WERI-Rb-1 (cell line): Measurements from ENCODE around the gene CLSTN1.

Experiments
- DNase-seq: peaks from one replicate; pipeline ENCODE4 v3.0.0-alpha.2; 2020
- H3K27ac ChIP-seq: fragments of 250-450 bp; sonication (Bioruptor Pico); 2 replicates; pipeline ENCODE4 v1.5.1; 2020; ENCODE audit warnings: mild to moderate bottlenecking, moderate library complexity
- H3K27me3 ChIP-seq: fragments of 250-450 bp; sonication (Bioruptor Pico); 2 replicates; pipeline ENCODE4 v1.5.1; 2021; ENCODE audit warnings: mild to moderate bottlenecking, low read depth, moderate library complexity; ENCODE audit not compliant: insufficient read depth, severe bottlenecking
- H3K36me3 ChIP-seq: fragments of 250-450 bp; sonication (Bioruptor Pico); 2 replicates; pipeline ENCODE4 v1.5.1; 2020; ENCODE audit warnings: mild to moderate bottlenecking, moderate library complexity
- H3K4me3 ChIP-seq: 2 replicates; pipeline ENCODE4 v1.5.1; 2011; ENCODE audit warnings: low read depth, mild to moderate bottlenecking, control low read depth, low read length
- H3K9me3 ChIP-seq: fragments of 250-450 bp; sonication (Bioruptor Pico); 2 replicates; pipeline ENCODE4 v1.5.1; 2021; ENCODE audit warnings: mild to moderate bottlenecking, moderate library complexity; ENCODE audit not compliant: severe bottlenecking
- TF ChIP-seq, protein P1 (sequence below): IDR thresholded peaks from 2 replicates; pipeline ENCODE4 v1.5.1; 2011; ENCODE audit warnings: low read depth, mild to moderate bottlenecking, control low read depth, inconsistent platforms, low read length

The CLSTN1 gene

DNA sequence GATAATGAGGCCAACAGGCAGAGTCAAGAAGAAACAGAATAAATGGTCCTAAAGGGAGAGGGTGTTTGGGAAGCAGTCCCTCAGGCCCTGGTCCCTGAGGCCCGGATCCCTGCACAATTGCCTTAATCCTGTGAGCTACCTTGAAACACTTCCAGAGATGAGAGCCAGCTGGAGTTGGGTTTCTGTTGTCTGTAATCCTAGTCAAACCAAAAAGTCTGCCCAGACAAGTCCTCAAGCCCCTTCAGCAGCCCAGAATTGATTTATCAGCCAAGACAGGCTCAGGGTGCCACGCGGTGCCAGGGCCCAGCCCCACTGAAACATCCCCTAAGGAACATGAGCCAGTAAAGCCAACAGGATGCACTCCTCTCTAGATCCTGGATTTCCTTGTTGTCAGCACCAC, 16.4 kb upstream of the CLSTN1 start:
- Histone ChIP-seq H3K27me3 (no peaks in the 10 kb centered on the region), H3K27ac (peak overlapping the region; percentile 94), H3K4me3 (no peak overlapping the region), H3K9me3 (no peaks in the 10 kb centered on the region), H3K36me3 (no peaks in the 10 kb centered on the region)
- DNase-seq, result peak; percentile 82
- TF ChIP-seq, protein P1, sequence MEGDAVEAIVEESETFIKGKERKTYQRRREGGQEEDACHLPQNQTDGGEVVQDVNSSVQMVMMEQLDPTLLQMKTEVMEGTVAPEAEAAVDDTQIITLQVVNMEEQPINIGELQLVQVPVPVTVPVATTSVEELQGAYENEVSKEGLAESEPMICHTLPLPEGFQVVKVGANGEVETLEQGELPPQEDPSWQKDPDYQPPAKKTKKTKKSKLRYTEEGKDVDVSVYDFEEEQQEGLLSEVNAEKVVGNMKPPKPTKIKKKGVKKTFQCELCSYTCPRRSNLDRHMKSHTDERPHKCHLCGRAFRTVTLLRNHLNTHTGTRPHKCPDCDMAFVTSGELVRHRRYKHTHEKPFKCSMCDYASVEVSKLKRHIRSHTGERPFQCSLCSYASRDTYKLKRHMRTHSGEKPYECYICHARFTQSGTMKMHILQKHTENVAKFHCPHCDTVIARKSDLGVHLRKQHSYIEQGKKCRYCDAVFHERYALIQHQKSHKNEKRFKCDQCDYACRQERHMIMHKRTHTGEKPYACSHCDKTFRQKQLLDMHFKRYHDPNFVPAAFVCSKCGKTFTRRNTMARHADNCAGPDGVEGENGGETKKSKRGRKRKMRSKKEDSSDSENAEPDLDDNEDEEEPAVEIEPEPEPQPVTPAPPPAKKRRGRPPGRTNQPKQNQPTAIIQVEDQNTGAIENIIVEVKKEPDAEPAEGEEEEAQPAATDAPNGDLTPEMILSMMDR, result no peak

DNA sequence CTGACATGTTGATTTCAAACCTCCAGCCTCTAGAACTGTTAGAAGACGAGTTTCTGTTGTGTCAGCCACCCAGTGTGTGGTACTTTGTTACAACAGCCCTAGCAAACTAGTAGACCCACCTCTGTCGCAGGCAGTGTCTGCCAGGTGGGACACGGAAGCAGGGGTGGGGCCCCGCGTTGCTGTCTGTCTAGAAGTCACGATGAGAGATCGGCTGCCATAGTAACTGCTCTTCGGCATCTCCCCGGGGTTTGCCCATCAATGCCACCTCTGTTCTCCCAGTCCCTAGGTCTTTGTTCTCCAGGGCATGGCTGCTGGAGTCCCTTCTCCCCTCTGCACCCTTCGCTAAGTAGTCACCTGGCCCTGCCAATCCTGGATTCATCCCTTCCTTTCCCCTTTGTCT, 15.2 kb upstream of the CLSTN1 start:
- Histone ChIP-seq H3K4me3 (no peak overlapping the region), H3K36me3 (no peaks in the 10 kb centered on the region), H3K9me3 (no peaks in the 10 kb centered on the region), H3K27ac (peak overlapping the region; percentile 94), H3K27me3 (no peaks in the 10 kb centered on the region)
- DNase-seq, result no peak
- TF ChIP-seq, protein P1, result no peak

DNA sequence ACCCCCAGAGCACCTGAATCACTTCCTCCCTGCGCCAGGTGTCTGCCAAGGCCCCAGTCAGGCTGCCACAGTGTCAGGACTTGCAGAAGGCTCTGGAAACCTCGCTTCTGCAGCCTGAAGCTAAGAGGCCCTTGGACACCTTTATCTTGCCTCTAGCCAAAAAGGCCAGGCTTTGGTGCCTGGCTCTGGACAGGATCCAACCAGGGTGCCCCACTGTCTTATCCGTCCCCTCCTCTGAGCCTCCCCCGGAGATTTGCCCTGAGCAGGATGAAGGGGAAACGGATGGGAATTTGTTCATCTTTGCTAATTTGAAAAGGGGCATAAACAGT, 12.8 kb upstream of the CLSTN1 start:
- Histone ChIP-seq H3K9me3 (no peaks in the 10 kb centered on the region), H3K4me3 (no peak overlapping the region), H3K27ac (peak overlapping the region; percentile 56), H3K27me3 (no peaks in the 10 kb centered on the region), H3K36me3 (no peaks in the 10 kb centered on the region)
- TF ChIP-seq, protein P1, result no peak
- DNase-seq, result no peak

DNA sequence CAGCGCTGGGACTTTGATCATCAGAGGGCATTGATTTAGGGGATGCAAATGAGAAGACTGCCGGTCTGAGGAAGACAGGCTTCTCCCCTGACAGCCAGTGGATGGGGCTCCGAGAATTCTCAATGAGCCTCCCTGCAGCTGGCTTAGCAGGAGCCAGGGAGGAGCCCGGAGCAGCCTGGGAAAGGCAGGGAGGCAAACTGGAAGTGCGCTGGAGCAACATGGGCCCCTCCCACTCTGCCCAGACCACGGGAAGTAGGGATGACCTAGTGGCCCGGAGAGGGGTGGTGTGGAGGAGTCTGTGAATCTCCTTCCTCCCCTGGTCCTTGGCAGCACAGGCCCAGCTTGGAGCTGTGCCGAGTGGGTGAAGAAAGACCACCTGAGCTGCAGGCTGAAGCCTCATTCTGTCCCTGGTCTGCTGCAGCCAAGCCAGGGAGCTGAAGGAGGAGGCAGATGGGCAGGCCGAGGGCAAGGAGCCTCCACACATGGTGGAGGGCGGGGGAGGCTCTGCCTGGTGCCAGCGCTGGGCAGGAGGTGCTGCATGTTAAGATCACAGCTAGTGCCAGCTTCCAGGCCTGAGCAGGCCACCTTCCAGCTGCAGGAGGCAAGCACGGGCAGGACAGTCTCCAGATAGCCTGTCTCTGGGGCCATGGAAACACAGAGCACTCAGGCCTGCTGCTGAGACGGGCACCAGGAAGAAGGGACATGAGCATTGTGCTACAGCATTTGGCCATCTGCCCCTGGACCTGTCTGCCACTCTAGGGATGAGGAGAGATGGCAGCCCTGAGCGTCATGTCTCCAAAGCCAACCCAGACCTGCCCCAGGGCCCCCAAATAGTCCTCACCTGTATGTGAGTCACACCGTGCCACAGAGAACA, 12.2 kb upstream of the CLSTN1 start:
- TF ChIP-seq, protein P1, result peak; percentile 11; the same call in 1 of the 2 replicates
- Histone ChIP-seq H3K36me3 (no peaks in the 10 kb centered on the region), H3K27me3 (no peaks in the 10 kb centered on the region), H3K27ac (peak overlapping the region; percentile 56), H3K9me3 (no peaks in the 10 kb centered on the region), H3K4me3 (no peak overlapping the region)
- DNase-seq, result peak; percentile 81

DNA sequence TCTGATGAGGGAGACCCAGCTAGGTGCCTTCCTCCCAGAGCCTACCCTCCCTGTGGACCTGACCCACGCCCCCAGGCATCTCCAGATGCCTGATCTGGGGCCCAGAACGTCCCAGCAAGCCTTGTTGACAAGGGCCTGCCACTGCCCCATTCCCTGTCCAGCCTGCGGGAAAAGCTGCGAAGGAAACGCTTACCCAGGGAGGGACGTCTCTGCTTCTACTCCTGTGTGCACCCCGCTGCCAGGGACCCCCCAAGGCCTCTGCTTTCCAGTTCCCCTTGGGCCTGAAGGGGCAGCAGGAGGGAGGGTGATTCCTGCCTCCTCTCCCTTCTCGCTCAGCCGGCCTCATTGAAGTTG, 11.6 kb upstream of the CLSTN1 start:
- TF ChIP-seq, protein P1, result no peak
- no peak for DNase-seq
- Histone ChIP-seq H3K9me3 (no peaks in the 10 kb centered on the region), H3K36me3 (no peaks in the 10 kb centered on the region), H3K27me3 (no peaks in the 10 kb centered on the region), H3K27ac (peak overlapping the region; percentile 56), H3K4me3 (no peak overlapping the region)

DNA sequence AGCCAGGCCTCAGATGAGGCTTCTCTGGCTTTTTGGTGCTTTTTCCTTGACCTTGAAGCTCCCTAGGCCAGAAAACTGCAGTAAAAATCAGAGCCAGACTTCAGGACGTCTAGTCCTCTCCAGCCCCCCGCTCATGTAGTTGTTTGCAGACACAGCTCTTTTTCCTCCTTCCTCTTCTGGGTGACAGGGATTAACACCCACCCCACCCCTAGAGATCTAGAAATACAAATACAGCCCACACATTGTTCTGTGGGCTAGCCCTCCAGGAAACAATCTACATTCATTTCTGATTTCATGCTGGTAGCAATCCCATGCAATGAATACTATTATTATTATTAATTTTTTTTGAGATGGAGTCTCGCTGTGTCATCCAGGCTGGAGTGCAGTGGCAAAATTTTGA, 9.9 kb upstream of the CLSTN1 start:
- Histone ChIP-seq H3K9me3 (no peaks in the 10 kb centered on the region), H3K4me3 (no peak overlapping the region), H3K36me3 (no peaks in the 10 kb centered on the region), H3K27ac (no peak overlapping the region), H3K27me3 (no peaks in the 10 kb centered on the region)
- TF ChIP-seq, protein P1, result no peak
- DNase-seq, result no peak
